NAMALWA (cell line): ENCODE data around the gene LRP1B.
"Not testable (repeated sequence)": the region's sequence is repeated elsewhere in the genome, so short reads cannot be mapped to it uniquely, and the experiment has no call there.

Experiments used
- DNase-seq: peaks from one replicate; pipeline ENCODE4 v3.0.0-alpha.2; 2015; ENCODE audit warnings: low spot score

The LRP1B gene

GRCh38 chr2:142104134-142104758 lies 26.6 kb downstream of the LRP1B start:
- no peak for DNase-seq

GRCh38 chr2:142100970-142101369 lies 29.8 kb downstream of the LRP1B start:
- DNase-seq = no peak

DNA sequence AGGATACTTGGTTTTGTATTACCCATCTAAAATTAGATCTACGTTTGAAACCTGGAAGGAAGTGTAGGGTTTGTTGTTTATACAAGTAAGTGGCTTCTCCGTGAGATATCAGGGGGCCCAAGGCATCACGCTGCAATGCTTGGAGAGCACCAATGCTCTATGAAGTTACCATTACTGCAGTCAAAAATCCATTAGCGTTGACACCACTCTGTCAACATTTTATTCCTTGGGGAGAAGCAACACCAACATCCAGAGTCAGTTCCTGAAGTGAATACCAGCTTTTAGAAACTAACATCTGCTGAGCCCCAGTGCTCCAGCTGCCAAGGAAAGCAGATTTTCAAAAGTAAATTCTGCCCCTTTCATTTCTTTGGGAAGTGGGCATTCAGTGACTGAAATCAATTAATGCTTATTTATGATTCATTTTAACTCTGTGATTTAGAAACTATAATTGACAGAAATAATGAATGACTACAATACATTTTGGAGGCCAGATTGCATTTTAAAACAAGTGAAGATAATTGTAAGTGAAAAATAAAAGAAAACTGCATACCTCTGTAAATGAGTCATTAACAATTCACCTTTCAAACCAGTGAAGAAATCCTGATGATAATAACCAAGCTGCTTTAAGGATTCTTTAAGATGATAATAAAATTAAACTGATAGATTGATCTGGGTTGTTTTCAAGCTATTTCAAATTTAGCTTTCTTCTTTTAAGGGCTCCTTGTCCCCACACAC lies 30.5 kb downstream of the LRP1B start:
- no peak for DNase-seq

DNA sequence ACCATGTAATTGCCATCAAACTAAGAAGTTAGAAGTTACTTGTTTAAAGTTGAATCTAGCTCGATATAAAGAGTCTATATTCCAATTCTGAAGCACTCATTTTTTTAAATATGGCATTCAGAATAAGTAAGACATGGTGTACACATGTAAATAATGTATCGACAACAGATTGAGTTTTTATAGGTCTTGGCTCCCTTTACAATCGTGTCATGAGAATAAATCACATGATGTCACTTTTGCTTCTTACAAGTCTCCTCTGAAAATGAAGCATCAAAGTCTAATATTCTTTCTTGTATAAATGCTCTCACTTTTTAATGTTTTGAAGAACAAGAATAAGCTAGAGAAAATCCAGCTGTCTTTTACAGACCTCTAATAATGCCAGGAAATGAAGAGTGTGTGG lies 33.1 kb downstream of the LRP1B start:
- no peak for DNase-seq

GRCh38 chr2:142095647-142096046 lies 35.2 kb downstream of the LRP1B start:
- no peak for DNase-seq

- no peak for DNase-seq
Observed at GRCh38 chr2:142094233-142094632, 36.6 kb downstream of the LRP1B start.

DNA sequence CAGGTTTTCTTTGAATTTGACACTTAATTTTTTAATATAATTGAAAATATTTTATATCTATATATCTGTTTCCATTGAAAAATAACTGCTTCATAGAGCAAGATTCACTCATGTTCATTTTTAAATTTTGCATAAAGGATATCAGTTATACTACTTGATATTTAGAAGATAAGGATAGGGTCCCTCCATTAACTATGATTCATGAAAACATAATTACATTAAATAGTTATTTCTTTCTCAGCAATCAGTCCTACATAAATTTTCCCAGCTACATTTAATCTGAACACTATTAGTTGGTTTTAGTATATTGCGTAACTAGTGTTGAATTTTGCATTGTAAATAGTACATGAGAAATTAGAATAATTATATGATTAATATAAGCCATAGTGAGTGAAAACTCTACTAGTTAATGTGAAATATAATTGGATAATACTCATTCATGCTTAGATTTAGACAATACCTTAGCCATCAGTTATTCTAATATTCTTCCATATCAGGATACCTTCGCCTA lies 42.7 kb downstream of the LRP1B start:
- no peak for DNase-seq

GRCh38 chr2:142087585-142087984 lies 43.2 kb downstream of the LRP1B start:
- DNase-seq = not testable (repeated sequence)

DNA sequence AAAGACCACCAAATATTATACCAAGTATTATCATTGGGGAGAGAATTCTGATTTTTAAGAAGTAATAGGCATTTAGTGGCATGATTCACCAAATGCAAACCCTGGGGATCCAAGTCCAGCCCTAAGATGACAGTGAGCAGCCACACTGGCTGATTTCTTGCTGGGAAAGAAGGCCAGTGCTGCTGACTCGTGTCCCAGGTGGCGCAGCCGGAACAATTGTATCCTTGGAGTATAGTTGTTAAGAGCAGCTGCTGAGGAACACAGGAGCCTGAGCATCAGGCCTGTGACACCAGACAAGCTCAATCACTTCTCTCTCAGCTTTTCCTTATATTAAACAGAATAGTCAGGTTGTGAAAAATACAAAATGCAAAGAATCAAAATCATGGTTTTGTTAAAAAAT lies 48.4 kb downstream of the LRP1B start:
- DNase-seq = no peak

DNA sequence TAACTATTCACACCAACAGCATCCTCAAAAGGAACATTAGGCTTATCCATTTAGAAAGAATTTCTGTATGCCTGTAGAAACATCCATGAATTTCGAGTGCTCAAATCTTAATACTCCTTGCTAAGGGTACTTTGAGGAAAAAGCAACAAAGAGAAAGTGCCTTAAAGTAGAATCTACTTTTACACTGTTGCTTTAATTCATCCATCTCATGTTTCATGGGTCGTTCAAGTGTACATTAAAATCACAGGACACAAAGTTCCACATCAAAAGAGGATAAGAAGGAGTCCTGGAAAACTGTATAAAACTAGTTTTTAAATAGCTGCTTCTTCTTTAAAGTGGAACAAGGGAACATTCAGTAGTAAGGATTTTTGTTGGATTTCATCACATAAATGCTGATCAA lies 54.5 kb downstream of the LRP1B start:
- DNase-seq = no peak

DNA sequence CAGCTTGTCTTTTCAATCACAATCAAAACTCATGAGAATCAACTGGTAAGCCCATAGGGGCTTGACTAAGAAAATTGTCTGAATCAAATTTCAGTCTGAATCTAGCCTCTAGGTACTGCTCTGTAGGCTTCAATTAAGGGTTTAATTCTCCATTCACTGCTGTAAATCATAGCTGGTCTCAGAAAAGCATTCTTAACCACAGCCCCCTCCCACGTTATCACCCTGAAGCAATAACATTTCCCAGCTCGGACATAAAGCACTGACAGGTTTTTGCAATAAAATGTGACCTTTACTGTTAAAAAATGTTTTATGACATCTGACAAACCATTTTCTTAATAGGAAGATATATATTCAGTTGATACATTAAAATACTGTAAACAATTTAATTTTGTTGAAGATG lies 55.0 kb downstream of the LRP1B start:
- DNase-seq = no peak

DNA sequence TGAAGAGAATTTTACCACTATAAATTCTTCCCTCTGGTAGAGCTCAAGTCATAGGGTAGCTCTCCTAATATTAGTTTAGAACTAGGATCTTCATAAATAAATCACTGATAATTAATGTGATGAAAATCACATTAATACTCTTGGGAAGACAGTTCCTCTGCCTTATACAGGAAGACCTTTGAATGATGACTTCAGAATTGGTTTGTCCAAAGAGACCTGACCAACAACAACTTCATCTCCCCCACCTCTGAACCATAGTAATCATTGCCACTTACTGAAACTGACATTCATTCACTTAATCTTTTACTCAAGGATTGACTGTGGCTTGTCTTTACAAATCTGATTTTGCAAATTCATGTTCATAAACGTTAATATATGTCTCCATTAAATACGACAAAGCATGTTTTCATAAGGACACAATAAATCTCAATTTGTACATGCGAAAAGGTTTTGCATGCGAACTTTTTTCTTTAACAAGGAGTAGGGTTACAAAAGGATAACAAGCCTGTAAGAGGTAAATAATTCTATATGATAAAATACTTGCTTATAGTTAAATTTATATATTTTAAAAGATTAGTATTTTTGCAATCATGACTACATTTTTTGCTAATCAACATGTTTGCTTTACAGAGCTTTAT lies 61.4 kb downstream of the LRP1B start:
- DNase-seq = no peak

DNA sequence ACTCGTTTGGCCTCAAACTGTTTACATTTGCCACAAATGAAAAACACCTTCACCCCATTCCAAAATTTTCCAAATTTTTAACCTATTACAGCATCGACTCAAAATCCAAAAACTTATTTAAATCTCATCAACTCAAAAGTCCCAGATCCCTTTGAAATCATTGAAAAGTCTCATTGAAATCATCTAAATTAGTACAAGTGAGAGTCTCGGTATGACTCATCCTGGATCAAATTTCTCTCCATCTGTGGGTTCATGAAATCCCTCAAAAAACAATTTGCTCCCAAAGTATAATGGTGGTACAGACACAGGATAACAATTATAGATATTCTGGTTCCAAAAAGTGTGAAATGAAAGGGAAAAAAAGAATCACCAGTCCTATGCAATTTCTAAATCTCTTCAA lies 65.1 kb downstream of the LRP1B start:
- no peak for DNase-seq

- DNase-seq = no peak
Observed at GRCh38 chr2:142065156-142065555, 65.7 kb downstream of the LRP1B start.

- DNase-seq = no peak
Observed at GRCh38 chr2:142061733-142062132, 69.1 kb downstream of the LRP1B start.

DNA sequence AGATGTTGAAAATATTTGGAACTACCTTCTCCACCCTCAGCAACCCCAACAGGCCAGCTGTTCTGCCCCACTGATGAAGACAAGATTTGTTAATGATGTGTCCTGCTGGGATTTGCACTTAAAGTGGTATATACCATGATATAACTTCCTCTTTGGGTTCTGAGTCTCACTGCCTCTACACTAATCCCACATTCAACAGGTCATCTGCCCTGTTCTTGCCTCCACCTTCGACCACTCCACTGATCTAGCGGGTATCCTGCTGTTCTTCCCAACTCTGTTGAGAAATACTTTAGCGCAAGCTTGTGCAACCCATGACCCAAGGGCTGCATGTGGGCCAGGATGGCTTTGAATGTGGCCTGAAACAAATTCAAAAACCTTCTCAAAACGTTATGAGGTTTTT lies 72.7 kb downstream of the LRP1B start:
- no peak for DNase-seq

DNA sequence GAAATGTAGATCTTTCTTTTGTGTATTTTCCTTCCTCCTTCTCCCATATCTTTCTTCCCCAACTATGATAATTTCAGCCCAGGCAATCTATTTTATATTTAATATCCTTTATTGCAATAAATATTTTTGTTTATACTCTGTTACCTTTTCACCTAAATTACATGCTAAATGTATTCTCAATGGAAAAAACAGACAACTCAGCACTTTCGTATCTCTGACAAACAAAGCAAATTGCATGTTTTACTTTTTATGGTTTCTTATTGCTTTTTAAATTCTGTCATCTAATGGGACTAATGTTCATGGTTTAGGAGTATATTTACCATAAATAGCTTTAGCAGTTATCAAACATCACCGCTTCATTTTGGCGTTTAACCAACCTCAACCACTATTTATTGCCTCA lies 74.0 kb downstream of the LRP1B start:
- no peak for DNase-seq

GRCh38 chr2:142052220-142052863 lies 78.5 kb downstream of the LRP1B start:
- DNase-seq = no peak

GRCh38 chr2:142048581-142048980 lies 82.2 kb downstream of the LRP1B start:
- no peak for DNase-seq

- DNase-seq = no peak
Observed at GRCh38 chr2:142045641-142046040, 85.2 kb downstream of the LRP1B start.

DNA sequence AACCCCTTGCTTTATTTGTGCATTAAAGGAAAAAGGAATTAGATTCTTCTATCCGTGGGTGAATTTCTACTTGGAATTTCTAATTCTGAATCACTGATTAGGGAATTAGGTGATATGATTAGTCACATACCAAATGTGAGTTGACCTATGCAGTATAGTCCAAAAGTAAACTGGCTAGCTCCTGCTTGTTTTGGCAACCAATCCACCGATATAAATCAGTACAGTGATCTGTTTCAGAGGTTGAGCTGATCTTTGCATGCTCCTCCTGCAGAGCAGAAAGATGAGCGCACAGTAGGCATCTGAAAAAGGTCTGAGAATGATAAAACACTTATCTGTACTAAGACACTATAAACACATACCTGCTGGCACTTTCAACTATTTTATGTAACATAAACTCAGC lies 86.6 kb downstream of the LRP1B start:
- DNase-seq = no peak

GRCh38 chr2:142042536-142043199 lies 88.1 kb downstream of the LRP1B start:
- no peak for DNase-seq
